Measurements from ENCODE around the gene SNX8. TPM values are rescaled to one million over a fixed set of nuclear protein-coding genes. Genes with fewer than 3 reads are reported as not detected.

Gene SNX8
- total RNA-seq, 4 donors from 2014 or later = 6.4 to 28.1 (median 24.8) TPM

GRCh38 chr7:2253525-2254244, 60.6 kb downstream of the SNX8 start:
- Histone ChIP-seq H3K27me3 (no peaks in the 10 kb centered on the region), H3K4me1 (no peaks in the 10 kb centered on the region), H3K36me3 (peaks cover 0 to 9% of the 10 kb centered on the region in 2 donors), H3K27ac (no peak overlapping the region), H3K9me3 (no peaks in the 10 kb centered on the region), H3K4me3 (no peak overlapping the region)
- DNase-seq (no peak), ATAC-seq (no peak)
- intact Hi-C loops (cut with DNase I; ENCODE audit: low total_unique reads) = no loop called here
- TF ChIP-seq CTCF (IDR thresholded peaks at IDR 0.05 in 4 of 5, conservative IDR thresholded peaks at IDR 0.05 in 1 of 5) (no peak), POLR2A (IDR thresholded peaks at IDR 0.05) (no peak)
- in situ Hi-C loops (cut with MboI; ENCODE audit: low sequenced_read_pairs in 4 of 4) = no loop called here

GRCh38 chr7:2253021-2253420, 61.2 kb downstream of the SNX8 start:
- TF ChIP-seq CTCF (IDR thresholded peaks at IDR 0.05 in 4 of 5, conservative IDR thresholded peaks at IDR 0.05 in 1 of 5) (no peak), POLR2A (IDR thresholded peaks at IDR 0.05) (no peak)
- H3K36me3 ChIP-seq = peaks cover 0 to 9% of the 10 kb centered on the region in 2 donors
- no peak for ATAC-seq
- H3K9me3 ChIP-seq = no peaks in the 10 kb centered on the region
- H3K27ac ChIP-seq = no peak overlapping the region
- H3K27me3 ChIP-seq = no peaks in the 10 kb centered on the region
- DNase-seq = no peak
- intact Hi-C loops (cut with DNase I; ENCODE audit: low total_unique reads) = no loop called here
- H3K4me3 ChIP-seq = no peak overlapping the region
- in situ Hi-C loops (cut with MboI; ENCODE audit: low sequenced_read_pairs in 4 of 4) = no loop called here
- no peaks in the 10 kb centered on the region for H3K4me1 ChIP-seq

- intact Hi-C loops (cut with DNase I; ENCODE audit: low total_unique reads) = no loop called here
- Histone ChIP-seq H3K27ac (no peak overlapping the region), H3K36me3 (peaks cover 0 to 6% of the 10 kb centered on the region in 2 donors), H3K4me1 (no peaks in the 10 kb centered on the region), H3K9me3 (no peaks in the 10 kb centered on the region), H3K27me3 (no peaks in the 10 kb centered on the region), H3K4me3 (no peak overlapping the region)
- TF ChIP-seq CTCF (IDR thresholded peaks at IDR 0.05 in 4 of 5, conservative IDR thresholded peaks at IDR 0.05 in 1 of 5) (no peak), POLR2A (IDR thresholded peaks at IDR 0.05) (no peak)
- DNase-seq (no peak), ATAC-seq (no peak)
- in situ Hi-C loops (cut with MboI; ENCODE audit: low sequenced_read_pairs in 4 of 4) = no loop called here
Measured at GRCh38 chr7:2251841-2252771, 62.1 kb downstream of the SNX8 start.

- no peak for DNase-seq
- Histone ChIP-seq H3K36me3 (no peaks in the 10 kb centered on the region), H3K4me1 (no peaks in the 10 kb centered on the region), H3K9me3 (no peaks in the 10 kb centered on the region), H3K4me3 (no peak overlapping the region), H3K27me3 (no peaks in the 10 kb centered on the region), H3K27ac (no peak overlapping the region)
- no peak for ATAC-seq
- TF ChIP-seq POLR2A (IDR thresholded peaks at IDR 0.05) (no peak), CTCF (IDR thresholded peaks at IDR 0.05 in 4 of 5, conservative IDR thresholded peaks at IDR 0.05 in 1 of 5) (no peak)
- intact Hi-C loops (cut with DNase I; ENCODE audit: low total_unique reads) (no loop called here), in situ Hi-C loops (cut with MboI; ENCODE audit: low sequenced_read_pairs in 4 of 4) (no loop called here)
Measured at GRCh38 chr7:2251381-2251780, 62.9 kb downstream of the SNX8 start.
